Activated naive CD8-positive, alpha-beta T cell treated with anti-CD3 and anti-CD28 coated beads, Interleukin-2, amount 10 ng/mL, durations not matched to agents 7 days and 5 days (primary cell): ENCODE results near the gene SELENON. TPM values are rescaled to one million over a fixed set of nuclear protein-coding genes. Genes with fewer than 3 reads are reported as not detected.

Source experiments
- ATAC-seq: fragments of 150-1000 bp; cut with Tn5 transposase; one replicate; pipeline ENCODE4 v1.10.0; 2021; ENCODE audit warnings: low read depth, moderate library complexity
- POLR2A ChIA-PET: fragments of 350-600 bp; sonication (Branson Sonifier 250); formaldehyde crosslinking; loops from one replicate; lab custom pipeline; 2021; ENCODE audit warnings: antibody characterized with exemption; lab: Charles Lee
- DNase-seq: peaks from one replicate; pipeline ENCODE4 v3.0.0; 2021
- H3K27ac Mint-ChIP-seq: one replicate; pipeline ENCODE4 v1.8.0; 2022; ENCODE audit warnings: mild to moderate bottlenecking, mixed read lengths
- H3K27me3 Mint-ChIP-seq: one replicate; pipeline ENCODE4 v1.8.0; 2022; ENCODE audit warnings: mild to moderate bottlenecking, moderate library complexity, mixed read lengths
- H3K36me3 Mint-ChIP-seq: one replicate; pipeline ENCODE4 v1.8.0; 2021; ENCODE audit warnings: mild to moderate bottlenecking, mixed read lengths
- H3K4me1 Mint-ChIP-seq: one replicate; pipeline ENCODE4 v1.8.0; 2021; ENCODE audit warnings: mixed read lengths
- H3K4me3 Mint-ChIP-seq: one replicate; pipeline ENCODE4 v1.8.0; 2022; ENCODE audit warnings: mild to moderate bottlenecking, moderate library complexity, mixed read lengths
- H3K9me3 Mint-ChIP-seq: one replicate; pipeline ENCODE4 v1.8.0; 2021; ENCODE audit warnings: mixed read lengths
- total RNA-seq, 2 experiments: library from RNA; stranded (reverse); gene quantifications; one replicate each; pipeline ENCODE4 v1.2.3, GENCODE V29; 2021

SELENON gene
- total RNA-seq, 2 experiments from 2014 or later: 10.3 to 11.4 TPM

DNA sequence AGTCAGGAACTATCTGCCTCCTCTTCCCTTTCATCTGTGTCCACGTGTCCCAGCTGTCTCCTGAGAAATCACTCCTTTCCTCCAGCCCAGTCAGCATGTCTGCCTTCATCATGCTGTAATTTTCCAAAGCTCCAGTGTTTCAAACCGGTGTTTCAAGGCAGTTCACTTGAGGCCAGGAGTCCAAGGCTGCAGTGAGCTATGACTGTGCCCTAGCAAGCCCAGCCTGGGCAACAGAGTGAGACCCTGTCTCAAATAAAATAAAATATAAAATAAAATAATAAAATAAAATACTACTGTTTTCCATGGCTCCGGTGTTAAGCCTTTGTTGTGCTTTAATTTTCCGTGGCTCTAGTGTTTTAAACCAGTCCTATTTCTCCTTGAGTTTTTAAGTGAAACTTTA, 7.9 kb upstream of the SELENON start:
- no peak for DNase-seq
- H3K36me3 Mint-ChIP-seq: peaks cover 5% of the 10 kb centered on the region
- no peak overlapping the region for H3K27ac Mint-ChIP-seq
- H3K27me3 Mint-ChIP-seq: no peaks in the 10 kb centered on the region
- ATAC-seq: no peak
- POLR2A ChIA-PET: no interaction called here
- no peak overlapping the region for H3K4me3 Mint-ChIP-seq
- no peaks in the 10 kb centered on the region for H3K9me3 Mint-ChIP-seq
- peaks cover 12% of the 10 kb centered on the region for H3K4me1 Mint-ChIP-seq

DNA sequence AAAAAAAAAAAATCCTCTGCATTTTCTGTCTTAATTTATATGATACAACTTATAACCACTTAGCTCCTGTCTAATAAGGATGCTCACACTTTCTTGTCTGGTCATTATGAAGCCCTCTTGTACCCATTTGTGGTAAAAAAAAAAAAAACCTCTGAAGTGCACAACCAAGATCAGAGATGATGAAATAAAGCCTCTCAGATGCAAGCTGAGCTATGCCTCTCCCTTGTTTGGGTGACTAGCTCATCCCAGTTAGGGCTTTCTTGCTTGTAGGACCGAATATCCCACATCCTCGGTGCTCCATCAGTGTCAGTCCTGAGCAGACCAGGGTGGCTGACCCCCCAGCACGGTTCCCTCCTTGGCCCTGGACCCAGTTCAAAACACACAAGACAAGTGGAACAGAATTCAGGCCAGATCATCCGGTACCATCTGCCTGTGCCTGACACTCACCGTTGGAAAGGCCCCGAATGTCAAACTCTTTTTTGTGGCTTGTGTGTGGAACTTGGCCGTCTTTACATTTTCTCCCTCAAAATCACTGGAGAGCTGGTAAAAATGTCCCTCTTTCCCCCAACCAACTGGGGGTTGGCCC, 6.3 kb upstream of the SELENON start:
- no peak for ATAC-seq

DNA sequence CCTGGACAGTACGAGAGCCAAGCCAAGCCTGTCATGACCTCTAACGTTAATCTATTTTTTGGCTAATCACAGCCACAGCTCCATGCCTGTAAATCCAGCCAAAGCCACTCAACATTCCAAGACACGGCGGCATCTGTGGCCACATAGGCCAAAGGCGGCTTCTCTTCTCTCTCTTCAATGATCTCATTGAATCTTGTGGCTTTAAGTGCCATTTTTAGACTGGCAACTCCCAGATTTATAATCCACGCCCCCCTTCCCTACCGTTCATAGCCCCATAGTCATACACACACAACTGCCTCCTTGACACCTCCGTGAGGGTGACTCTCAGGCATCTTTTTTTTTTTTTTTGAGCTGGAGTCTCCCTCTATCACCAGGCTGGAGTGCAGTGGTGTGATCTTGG, 5.7 kb upstream of the SELENON start:
- ATAC-seq (no peak), DNase-seq (no peak)
- no peaks in the 10 kb centered on the region for H3K9me3 Mint-ChIP-seq
- no peak overlapping the region for H3K27ac Mint-ChIP-seq
- no peak overlapping the region for H3K4me3 Mint-ChIP-seq
- peaks cover 20% of the 10 kb centered on the region for H3K4me1 Mint-ChIP-seq
- H3K27me3 Mint-ChIP-seq: no peaks in the 10 kb centered on the region
- POLR2A ChIA-PET: no interaction called here
- peaks cover 5% of the 10 kb centered on the region for H3K36me3 Mint-ChIP-seq

More for the DNA sequence above, 6.3 kb upstream of the SELENON start:
- Mint-ChIP-seq H3K27ac (no peak overlapping the region), H3K27me3 (no peaks in the 10 kb centered on the region), H3K36me3 (peaks cover 5% of the 10 kb centered on the region), H3K4me3 (no peak overlapping the region), H3K4me1 (peaks cover 20% of the 10 kb centered on the region), H3K9me3 (no peaks in the 10 kb centered on the region)
- POLR2A ChIA-PET: no interaction called here
- no peak for DNase-seq

DNA sequence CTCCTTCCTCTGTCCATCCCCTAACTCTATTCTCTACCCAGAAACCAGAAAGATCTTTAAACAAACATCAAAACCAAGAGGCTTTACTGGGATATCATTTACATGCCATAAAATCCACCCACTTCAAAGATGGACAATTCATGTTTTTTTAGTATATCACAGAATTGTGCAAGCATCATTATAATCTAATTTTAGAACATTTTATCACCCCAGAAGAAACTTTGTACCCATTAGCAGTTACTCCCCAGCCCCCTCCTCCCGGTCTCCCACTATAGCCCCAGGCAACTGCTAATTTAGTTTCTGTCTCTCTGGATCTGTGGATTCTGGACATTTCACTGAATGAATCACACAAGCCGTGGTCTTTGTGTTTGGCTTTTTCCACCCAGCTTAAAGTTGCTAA, 4.8 kb upstream of the SELENON start:
- no peak for DNase-seq
- Mint-ChIP-seq H3K36me3 (peaks cover 2% of the 10 kb centered on the region), H3K4me1 (peaks cover 20% of the 10 kb centered on the region)

DNA sequence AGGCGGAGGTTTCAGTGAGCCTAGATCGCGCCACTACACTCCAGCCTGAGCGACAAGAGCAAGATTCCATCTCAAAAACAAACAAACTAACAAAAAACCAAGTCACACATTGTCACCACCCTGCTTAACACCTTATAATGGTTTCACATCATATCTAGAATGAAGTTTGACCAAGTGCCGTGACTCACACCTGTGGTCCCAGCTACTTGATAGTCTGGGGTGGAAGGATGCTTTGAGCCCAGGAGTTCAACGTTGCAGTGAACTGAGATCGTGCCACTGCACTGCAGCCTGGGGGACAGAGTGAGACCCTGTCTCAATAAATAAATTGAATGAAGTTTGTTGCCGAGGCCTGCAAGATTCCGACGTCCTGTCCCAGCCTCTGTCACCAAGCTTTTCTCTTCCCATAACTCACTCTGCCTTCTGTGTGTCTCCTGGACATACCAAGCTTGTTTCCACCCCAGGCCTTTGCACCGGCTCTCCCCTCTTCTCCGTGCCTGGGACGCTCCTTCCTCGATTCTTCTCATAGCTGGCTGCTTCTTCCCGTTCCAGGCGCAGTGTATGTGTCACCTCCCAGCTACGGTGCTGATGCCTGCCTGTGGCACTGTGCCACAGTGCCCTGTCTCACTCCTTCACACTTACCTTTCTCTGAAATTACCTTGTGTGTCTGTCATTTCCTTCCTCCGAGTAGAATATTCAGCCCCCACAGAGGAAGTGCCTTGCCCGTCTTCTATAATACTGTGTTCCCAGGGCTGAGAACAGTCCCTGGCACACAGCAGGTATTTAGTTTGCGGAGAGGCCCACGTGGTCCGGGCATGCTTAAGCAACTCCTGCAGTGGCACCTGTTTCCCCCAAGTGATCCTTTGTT, 3.8 kb upstream of the SELENON start:
- POLR2A ChIA-PET: interaction anchor here (0.8 to 1.3 kb wide), 3 partner anchors 22 to 177 kb away, joined by 3 to 4 read pairs (median 3); no protein-coding TSS in a partner anchor
- DNase-seq (no peak), ATAC-seq (peak; percentile 31)
- Mint-ChIP-seq H3K27ac (peak overlapping the region; percentile 72), H3K36me3 (peaks cover 2% of the 10 kb centered on the region), H3K27me3 (no peaks in the 10 kb centered on the region), H3K4me3 (peak overlapping the region; percentile 73), H3K4me1 (peaks cover 24% of the 10 kb centered on the region), H3K9me3 (no peaks in the 10 kb centered on the region)

More for the DNA sequence above, 4.8 kb upstream of the SELENON start:
- no peaks in the 10 kb centered on the region for H3K9me3 Mint-ChIP-seq
- H3K4me3 Mint-ChIP-seq: no peak overlapping the region
- POLR2A ChIA-PET: interaction anchor here (1.3 kb wide), 1 partner anchor 21 kb away, joined by 3 read pairs; no protein-coding TSS in a partner anchor
- H3K27me3 Mint-ChIP-seq: no peaks in the 10 kb centered on the region
- H3K27ac Mint-ChIP-seq: no peak overlapping the region
- ATAC-seq: no peak

DNA sequence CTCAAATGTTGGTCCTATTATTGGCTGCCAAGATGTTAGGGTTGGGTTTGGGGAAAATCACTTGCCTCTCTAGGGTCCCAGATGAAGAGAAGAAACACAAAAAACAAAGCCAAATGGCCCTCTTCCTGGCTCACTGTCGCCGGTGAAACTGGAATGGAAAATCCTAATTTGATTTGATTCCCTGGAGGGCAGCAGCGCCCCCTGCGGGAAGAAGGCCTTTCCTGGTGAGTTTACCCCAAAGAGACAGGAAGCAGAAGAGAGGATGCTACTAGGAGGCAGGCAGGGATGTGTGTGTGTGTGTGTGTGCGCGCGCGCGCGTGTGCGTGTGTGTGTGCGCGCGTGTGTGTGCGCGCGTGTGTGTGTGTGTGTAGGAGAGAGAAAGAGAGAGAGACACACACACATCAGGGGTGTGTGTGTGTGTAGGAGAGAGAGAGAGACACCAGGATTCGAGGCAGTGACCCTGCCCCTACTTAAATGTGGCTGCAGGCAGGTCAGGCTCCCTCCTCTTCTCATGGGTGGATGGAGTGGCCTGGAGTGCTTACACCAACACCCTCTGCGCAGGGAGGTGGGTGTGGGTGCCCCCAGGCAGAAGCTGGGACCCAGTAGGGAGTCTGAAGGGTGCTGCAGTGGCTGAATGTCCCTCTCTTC, 3.1 kb upstream of the SELENON start:
- ATAC-seq: peak; percentile 74
- Mint-ChIP-seq H3K27me3 (no peaks in the 10 kb centered on the region), H3K27ac (peak overlapping the region; percentile 77), H3K4me3 (peak overlapping the region; percentile 73), H3K4me1 (peaks cover 24% of the 10 kb centered on the region), H3K9me3 (no peaks in the 10 kb centered on the region), H3K36me3 (peaks cover 2% of the 10 kb centered on the region)
- DNase-seq: peak; percentile 89
- POLR2A ChIA-PET: interaction anchor here (1.2 to 1.8 kb wide), 2 partner anchors 31 to 188 kb away, joined by 4 read pairs; no protein-coding TSS in a partner anchor

DNA sequence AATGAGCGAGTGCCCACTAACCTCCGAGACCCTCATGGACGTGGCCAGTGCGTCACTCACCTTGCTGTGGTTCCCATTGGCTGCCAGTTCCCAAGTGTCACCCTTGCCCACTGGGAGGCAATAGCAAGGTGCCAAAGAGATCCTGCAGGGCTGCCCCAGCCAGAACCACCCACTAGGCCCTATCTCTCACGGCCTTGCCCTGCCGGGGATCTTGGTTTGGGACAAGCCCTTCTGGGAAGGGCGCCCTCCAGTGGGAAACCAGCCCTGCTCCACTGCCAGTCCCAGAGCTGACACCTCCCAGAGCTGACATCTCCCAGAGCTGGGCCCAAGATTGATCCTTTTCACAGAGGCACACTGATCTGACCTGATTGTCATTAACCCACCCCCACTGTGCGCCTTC, 2.1 kb upstream of the SELENON start:
- Mint-ChIP-seq H3K4me1 (peaks cover 31% of the 10 kb centered on the region), H3K4me3 (no peak overlapping the region), H3K27ac (no peak overlapping the region), H3K36me3 (peaks cover 2% of the 10 kb centered on the region), H3K9me3 (no peaks in the 10 kb centered on the region), H3K27me3 (no peaks in the 10 kb centered on the region)
- DNase-seq (peak; percentile 62), ATAC-seq (no peak)
- POLR2A ChIA-PET: interaction anchor here (1.8 kb wide), 1 partner anchor 189 kb away, joined by 4 read pairs; no protein-coding TSS in a partner anchor

DNA sequence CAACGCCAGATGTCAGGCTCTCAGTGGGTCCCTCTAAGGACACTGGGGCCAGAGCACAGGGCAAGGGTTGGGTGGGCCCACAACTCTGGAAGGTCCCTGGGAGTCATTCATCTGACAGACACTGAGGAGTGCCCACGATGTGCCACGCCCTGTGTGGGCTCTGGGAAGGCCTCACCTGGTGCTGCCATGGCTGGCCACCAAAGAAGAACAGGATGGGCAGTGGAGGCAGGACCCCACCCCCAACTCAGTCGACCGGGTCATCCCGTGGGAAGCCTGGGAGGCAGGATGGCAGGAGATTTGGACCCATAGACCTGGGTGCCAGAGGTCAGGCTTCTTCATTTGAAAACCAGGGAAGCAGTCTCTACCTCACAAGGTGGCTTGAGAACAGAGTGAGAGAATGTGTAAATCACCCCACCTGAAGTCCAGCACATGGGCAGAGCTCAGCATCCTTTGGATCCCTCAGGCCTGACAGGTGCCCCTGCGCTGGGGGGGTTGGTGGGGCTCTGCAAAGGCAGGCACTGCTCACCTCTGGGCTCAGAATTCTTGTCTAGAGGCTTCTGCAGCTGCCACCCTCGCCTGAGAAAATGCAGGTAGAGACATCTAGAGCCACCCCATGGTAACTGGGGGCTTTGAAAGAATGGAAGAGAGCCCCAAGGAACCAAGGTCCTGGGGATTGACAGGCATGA, 1.2 kb upstream of the SELENON start:
- H3K9me3 Mint-ChIP-seq: no peaks in the 10 kb centered on the region
- DNase-seq (no peak), ATAC-seq (no peak)
- peaks cover 2% of the 10 kb centered on the region for H3K36me3 Mint-ChIP-seq
- H3K4me3 Mint-ChIP-seq: peak overlapping the region; percentile 48
- peaks cover 34% of the 10 kb centered on the region for H3K4me1 Mint-ChIP-seq
- POLR2A ChIA-PET: interaction anchor here (1.8 kb wide), 1 partner anchor 190 kb away, joined by 4 read pairs; no protein-coding TSS in a partner anchor
- H3K27ac Mint-ChIP-seq: peak overlapping the region; percentile 26
- no peaks in the 10 kb centered on the region for H3K27me3 Mint-ChIP-seq

DNA sequence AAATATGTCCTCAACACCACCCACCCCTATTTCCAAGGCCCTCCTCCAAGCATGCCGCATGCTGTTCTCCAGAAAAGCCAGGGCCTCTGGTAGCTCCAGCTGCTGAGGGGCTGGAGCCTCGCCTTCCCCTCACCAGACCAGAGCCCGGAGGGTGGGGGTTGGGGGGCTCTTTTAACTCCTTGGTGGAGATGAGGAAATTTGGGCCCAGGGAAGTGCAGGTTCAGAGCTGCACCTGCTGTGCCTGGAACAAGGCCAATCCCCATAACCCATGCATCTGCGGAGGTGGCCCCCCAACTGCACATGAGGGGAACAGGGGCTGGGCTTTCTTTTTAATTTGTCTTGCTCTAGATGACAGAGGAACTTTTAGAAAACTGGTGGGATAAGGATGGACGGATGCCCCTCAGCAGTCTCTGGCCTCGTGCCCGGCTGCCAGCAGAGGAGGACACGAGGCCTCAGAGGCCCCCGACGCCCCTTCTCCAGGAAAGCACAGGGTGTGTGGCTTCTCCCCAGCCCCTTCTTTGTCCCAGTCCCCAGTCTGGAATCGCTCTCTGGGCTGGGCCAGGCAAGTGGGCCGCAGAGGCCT, 550 bp upstream of the SELENON start:
- H3K4me3 Mint-ChIP-seq: peak overlapping the region; percentile 48
- DNase-seq (no peak), ATAC-seq (no peak)
- H3K27ac Mint-ChIP-seq: no peak overlapping the region
- no peaks in the 10 kb centered on the region for H3K9me3 Mint-ChIP-seq
- no peaks in the 10 kb centered on the region for H3K27me3 Mint-ChIP-seq
- peaks cover 34% of the 10 kb centered on the region for H3K4me1 Mint-ChIP-seq
- POLR2A ChIA-PET: interaction anchor here (1.7 kb wide), 1 partner anchor 20 kb away, joined by 13 read pairs; the partner anchor contains the start of gene MTFR1L
- H3K36me3 Mint-ChIP-seq: peaks cover 2% of the 10 kb centered on the region

DNA sequence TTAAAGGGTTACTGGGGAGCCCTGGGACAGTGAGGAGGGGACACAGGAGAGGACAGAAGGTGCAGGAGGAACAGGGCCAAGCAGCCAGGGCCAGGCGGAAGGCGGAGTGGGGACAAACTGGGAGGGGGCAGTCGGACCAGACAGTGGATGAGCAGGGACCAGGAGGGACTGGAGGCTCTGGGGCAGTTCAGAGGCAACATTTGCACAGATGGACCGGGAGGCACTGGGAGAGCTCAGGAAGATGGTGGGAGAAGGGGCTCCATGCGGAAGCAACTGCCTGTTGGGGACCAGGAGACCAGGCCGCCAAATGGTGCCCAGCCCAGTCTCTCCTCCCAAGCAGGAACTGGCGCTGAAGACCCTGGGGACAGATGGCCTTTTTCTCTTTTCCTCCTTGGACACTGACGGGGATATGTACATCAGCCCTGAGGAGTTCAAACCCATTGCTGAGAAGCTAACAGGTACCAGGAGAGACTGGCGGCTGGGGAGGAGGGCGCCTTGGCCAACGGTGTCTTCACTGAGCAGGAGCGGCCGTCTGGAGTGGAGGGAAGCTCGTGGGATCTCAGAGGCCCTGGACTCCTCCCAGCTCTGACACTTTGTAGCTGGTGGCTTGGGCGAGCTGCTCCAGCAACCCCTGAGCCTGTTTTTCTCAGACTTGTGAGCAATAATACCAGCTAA, 847 bp downstream of the SELENON start:
- peak overlapping the region; percentile 84 for H3K4me3 Mint-ChIP-seq
- ATAC-seq (no peak), DNase-seq (no peak)
- H3K4me1 Mint-ChIP-seq: peaks cover 32% of the 10 kb centered on the region
- no peaks in the 10 kb centered on the region for H3K27me3 Mint-ChIP-seq
- H3K27ac Mint-ChIP-seq: peak overlapping the region; percentile 43
- POLR2A ChIA-PET: interaction anchor here (0.6 to 1.7 kb wide), 2 partner anchors 19 to 110 kb away, joined by 6 to 13 read pairs; partner anchors contain the start of gene MTFR1L
- H3K9me3 Mint-ChIP-seq: no peaks in the 10 kb centered on the region
- H3K36me3 Mint-ChIP-seq: no peaks in the 10 kb centered on the region

DNA sequence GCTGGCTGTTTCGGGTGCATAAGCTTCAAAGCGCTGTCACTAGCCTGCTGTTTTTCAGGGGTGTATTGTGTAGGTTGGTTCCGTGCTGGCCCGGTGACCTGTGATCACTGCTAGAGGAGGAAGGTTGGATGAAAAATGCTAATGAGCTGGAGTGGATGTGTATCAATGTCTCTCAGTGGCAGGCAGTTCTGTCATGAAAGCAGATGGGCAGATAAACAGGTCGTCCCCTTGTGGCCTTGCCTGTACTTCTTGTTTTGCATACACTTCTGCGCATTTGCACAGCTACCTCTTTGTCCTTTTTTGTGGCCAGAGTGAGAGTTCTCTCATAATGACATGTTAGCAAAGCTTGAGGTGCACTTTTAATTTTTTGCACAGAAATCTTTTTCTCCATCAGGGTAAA, 2.9 kb downstream of the SELENON start:
- H3K4me1 Mint-ChIP-seq: peaks cover 16% of the 10 kb centered on the region
- H3K36me3 Mint-ChIP-seq: no peaks in the 10 kb centered on the region
- no peak for ATAC-seq
- POLR2A ChIA-PET: interaction anchor here (0.6 to 1.4 kb wide), 3 partner anchors 29 to 570 kb away, joined by 3 read pairs; partner anchors contain the start of genes PAFAH2 and SYF2
- H3K27me3 Mint-ChIP-seq: no peaks in the 10 kb centered on the region
- no peaks in the 10 kb centered on the region for H3K9me3 Mint-ChIP-seq
- peak overlapping the region; percentile 14 for H3K4me3 Mint-ChIP-seq
- no peak for DNase-seq
- no peak overlapping the region for H3K27ac Mint-ChIP-seq

DNA sequence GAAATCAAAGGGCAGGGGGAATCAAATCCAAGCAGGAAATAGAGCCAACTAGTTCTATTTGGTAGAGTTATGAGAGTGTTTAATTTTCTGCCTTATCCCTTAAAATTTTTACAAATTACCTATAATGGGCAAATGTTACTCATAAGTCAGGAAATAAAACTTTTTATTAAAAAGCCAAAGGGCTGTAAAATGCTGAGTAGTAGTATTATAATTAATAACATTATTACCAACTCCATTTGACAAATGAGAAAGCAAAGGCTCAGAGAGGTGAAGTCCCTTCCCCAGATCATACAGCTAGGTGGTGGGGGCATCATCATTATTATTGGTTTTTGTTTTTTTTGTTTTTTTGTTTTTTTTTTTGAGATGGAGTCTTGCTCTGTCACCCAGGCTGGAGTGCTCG, 3.4 kb downstream of the SELENON start:
- DNase-seq (no peak), ATAC-seq (no peak)
- peaks cover 16% of the 10 kb centered on the region for H3K4me1 Mint-ChIP-seq
- POLR2A ChIA-PET: interaction anchor here (0.6 to 1.2 kb wide), 2 partner anchors 29 to 194 kb away, joined by 3 read pairs; partner anchors contain the start of gene PAFAH2
- H3K9me3 Mint-ChIP-seq: no peaks in the 10 kb centered on the region
- no peaks in the 10 kb centered on the region for H3K36me3 Mint-ChIP-seq
- no peaks in the 10 kb centered on the region for H3K27me3 Mint-ChIP-seq
- H3K4me3 Mint-ChIP-seq: no peak overlapping the region
- no peak overlapping the region for H3K27ac Mint-ChIP-seq
